GM12878 (cell line): ENCODE results near the gene APOA5. TPM values are rescaled to one million over a fixed set of nuclear protein-coding genes. Genes with fewer than 3 reads are reported as not detected.

Source experiments
- ATAC-seq: fragments of 200-7000 bp; cut with Tn5 transposase; 3 replicates; pipeline ENCODE4 v1.9.1; 2020; ENCODE audit warnings: mild to moderate bottlenecking, moderate library complexity
- BruUV-seq: library from RNA; stranded (reverse); fragments of 400-500 nt; replicated peaks from 2 replicates; lab custom pipeline; 2021; lab: Mats Ljungman, UMichigan
- CTCF ChIA-PET: fragments of 300-600 bp; sonication (Branson Sonifier 250); formaldehyde crosslinking; extraction: SDS; loops from one replicate; lab custom pipeline; 2021; ENCODE audit warnings: inconsistent platforms; lab: Yijun Ruan, JAX
- POLR2A ChIA-PET: fragments of 350-600 bp; formaldehyde crosslinking; extraction: SDS; loops from one replicate; lab custom pipeline; 2021; ENCODE audit warnings: inconsistent platforms; lab: Charles Lee
- RAD21 ChIA-PET: fragments of 300-600 bp; sonication (Branson Sonifier 250); formaldehyde crosslinking; loops from one replicate; lab custom pipeline; 2023; ENCODE audit warnings: antibody characterized with exemption; ENCODE audit not compliant: unreplicated experiment; lab: Charles Lee
- SMC1A ChIA-PET: fragments of 300-600 bp; sonication (Branson Sonifier 250); formaldehyde crosslinking; loops from one replicate; lab custom pipeline; 2023; ENCODE audit not compliant: unreplicated experiment, uncharacterized antibody; lab: Charles Lee
- DNase-seq: peaks from one replicate; pipeline ENCODE4 v3.0.0-alpha.2; 2011; ENCODE audit warnings: low read depth, low spot score
- FAIRE-seq: peaks from 3 replicates; lab custom pipeline; 2011; peaks lifted over from hg19 to GRCh38; lab: Jason Lieb, UNC
- H2AFZ ChIP-seq: 2 replicates; pipeline ENCODE4 v1.6.0; 2011; ENCODE audit warnings: low read depth, low read length, control low read depth; ENCODE audit not compliant: control insufficient read depth
- H3K27ac ChIP-seq: 2 replicates; pipeline ENCODE4 v1.5.1; 2011; ENCODE audit warnings: control low read depth; ENCODE audit not compliant: control insufficient read depth, insufficient read depth
- H3K27me3 ChIP-seq, 2 experiments: replicated peaks in 1 of 2; 2 replicates each; pipeline versions ENCODE4 v1.6.0 to v1.6.1; 2011; ENCODE audit warnings: low read length in 1 of 2; ENCODE audit not compliant: control insufficient read depth in 2 of 2, insufficient read depth in 2 of 2
- H3K36me3 ChIP-seq, 2 experiments: 2 replicates each; pipeline ENCODE4 v1.5.1; 2011; ENCODE audit warnings: low read length in 1 of 2; ENCODE audit not compliant: control insufficient read depth in 2 of 2, insufficient read depth in 2 of 2
- H3K4me1 ChIP-seq: 2 replicates; pipeline ENCODE4 v1.6.1; 2011; ENCODE audit warnings: mild to moderate bottlenecking, low read length, moderate library complexity, mixed read lengths; ENCODE audit not compliant: control insufficient read depth, insufficient read depth
- H3K4me2 ChIP-seq: 2 replicates; pipeline ENCODE4 v1.6.0; 2011; ENCODE audit warnings: control low read depth; ENCODE audit not compliant: control insufficient read depth, insufficient read depth
- H3K4me3 ChIP-seq: fragments of 200-600 bp; sonication (generic); 2 replicates; pipeline ENCODE4 v1.5.1; 2016
- H3K79me2 ChIP-seq: 2 replicates; pipeline ENCODE4 v1.6.0; 2011; ENCODE audit warnings: low read length; ENCODE audit not compliant: control insufficient read depth, insufficient read depth
- H3K9ac ChIP-seq: 2 replicates; pipeline ENCODE4 v1.8.0; 2011; ENCODE audit warnings: low read length, control low read depth, mixed read lengths; ENCODE audit not compliant: control insufficient read depth, insufficient read depth
- H3K9me3 ChIP-seq: replicated peaks from 3 replicates; pipeline ENCODE4 v1.5.1; 2011; ENCODE audit warnings: mild to moderate bottlenecking, low read length; ENCODE audit not compliant: control insufficient read depth, insufficient read depth
- H4K20me1 ChIP-seq: 2 replicates; pipeline ENCODE4 v1.6.0; 2011; ENCODE audit not compliant: control insufficient read depth, insufficient read depth
- CBX3 ChIP-seq: fragments of 200-600 bp; sonication (generic); IDR thresholded peaks from 2 replicates; pipeline ENCODE4 v1.6.1; 2016; ENCODE audit warnings: low read depth, borderline replicate concordance
- CBX5 ChIP-seq: sonication (generic); IDR thresholded peaks from 2 replicates; pipeline ENCODE4 v1.6.1; 2016; ENCODE audit warnings: low read depth, moderate library complexity, mild to moderate bottlenecking, inconsistent platforms
- NBN ChIP-seq: fragments of 450-650 bp; IDR thresholded peaks from 2 replicates; pipeline ENCODE4 v1.6.1; 2016
- USF2 ChIP-seq: IDR thresholded peaks from 2 replicates; pipeline ENCODE4 v1.6.1; 2011; ENCODE audit warnings: low read depth, low read length, improper control_type of control experiment, borderline replicate concordance
- WGBS: methylation state at CpG from one replicate; pipeline ENCODE4 v1.1.6; 2016; ENCODE audit warnings: low lambda C conversion rate; ENCODE audit not compliant: insufficient replicate concordance, insufficient coverage; ENCODE audit errors: missing lambda C conversion rate; 5-methylcytosine and 5-hydroxymethylcytosine counted together
- in situ Hi-C: fragments of 300-500 bp; cut with MboI; formaldehyde crosslinking; loops from 9 replicates; pipeline ENCODE4 v1.14.3; 2018; ENCODE audit warnings: mixed read lengths
- intact Hi-C: fragments of 100-400 bp; cut with micrococcal nuclease; formaldehyde crosslinking; loops from one replicate; pipeline ENCODE4 v1.14.2; 2022; ENCODE audit not compliant: unreplicated experiment
- polyA plus RNA-seq, 11 experiments: library from polyadenylated mRNA; depleted of rRNA in 4 of 11; unstranded in 6 of 11; stranded (reverse) in 5 of 11; fragments of >200 nt; fragmentation: Nextera tagmentation in 4 of 11; fragmentation: Illumina TruSeq in 1 of 11; extraction: Ambion mirVana in 4 of 11; extraction: Trizol in 1 of 11; gene quantifications; 1 replicate in 1 of 11; 2 replicates in 10 of 11; pipeline versions ENCODE4 v1.2.1 to v1.2.3, GENCODE V29; 2011 to 2016; ENCODE audit warnings: inconsistent platforms in 2 of 11, missing spikeins in 2 of 11, low read depth in 1 of 11
- total RNA-seq, 4 experiments: library from RNA; depleted of rRNA in 3 of 4; stranded (reverse); fragments of >200 nt in 3 of 4; fragmentation: Illumina TruSeq in 1 of 4; extraction: Trizol in 1 of 4; gene quantifications; 2 replicates each; pipeline versions ENCODE4 v1.2.1 to v1.2.3, GENCODE V29; 2013 to 2021

The APOA5 gene
- total and polyA plus RNA-seq, 10 of the 15 experiments (the other 5 are each of a cell fraction or from before 2014, with no cell fraction given), result 0.15 TPM; not detected in 9

DNA sequence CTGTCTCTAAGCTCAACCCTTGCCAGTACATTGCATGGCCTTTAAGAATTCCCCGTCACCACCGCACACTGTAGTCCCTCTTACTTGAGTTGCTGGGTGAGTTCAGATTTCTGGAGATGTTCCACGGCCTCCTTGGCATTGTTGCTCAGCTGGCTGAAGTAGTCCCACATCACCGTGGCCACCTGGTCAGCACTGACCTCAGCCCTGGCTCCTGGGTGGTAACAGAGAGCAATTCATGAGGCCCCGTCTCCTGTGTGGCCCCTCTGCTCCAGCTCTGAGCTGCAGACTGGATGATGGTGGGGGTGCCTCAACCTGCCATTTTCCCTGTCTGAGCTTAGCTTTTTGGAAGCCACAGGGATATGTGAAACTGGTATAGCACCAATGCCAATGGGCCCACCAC lies 30.9 kb upstream of the APOA5 start:
- TF ChIP-seq CBX5, result no peak
- TF ChIP-seq NBN, result no peak
- TF ChIP-seq USF2, result no peak
- TF ChIP-seq CBX3, result no peak
- no peaks in the 10 kb centered on the region for H3K9me3 ChIP-seq
- FAIRE-seq, result no peak
- intact Hi-C loops (no loop called here), in situ Hi-C loops (no loop called here)
- SMC1A ChIA-PET, result interaction anchor here (1.1 to 1.4 kb wide), 2 partner anchors 31 to 150 kb away, joined by 3 read pairs; no protein-coding TSS in a partner anchor
- CTCF ChIA-PET, result interaction anchor here (2.9 to 3.2 kb wide), 2 partner anchors 13 to 32 kb away, joined by 10 to 17 read pairs; partner anchors contain the start of gene APOA5
- no peak for DNase-seq
- no peaks in the 10 kb centered on the region for H3K79me2 ChIP-seq
- no peak for ATAC-seq
- POLR2A ChIA-PET, result interaction anchor here (0.6 kb wide), 1 partner anchor 34 kb away, joined by 3 read pairs; no protein-coding TSS in a partner anchor
- no peak overlapping the region for H3K9ac ChIP-seq
- H3K27ac ChIP-seq, result no peak overlapping the region
- BruUV-seq, result no TSS peak
- H4K20me1 ChIP-seq, result no peaks in the 10 kb centered on the region
- H3K4me3 ChIP-seq, result no peak overlapping the region
- H2AFZ ChIP-seq, result no peak overlapping the region
- RAD21 ChIA-PET, result no interaction called here
- no peaks in the 10 kb centered on the region for H3K27me3 ChIP-seq
- no peak overlapping the region for H3K4me2 ChIP-seq
- H3K4me1 ChIP-seq, result no peaks in the 10 kb centered on the region
- H3K36me3 ChIP-seq, result no peaks in the 10 kb centered on the region
- WGBS, result 28% methylated on average over 5 of the region's 5 CpGs
